HCT116 (cell line): Measurements from ENCODE around the gene LAMB4. TPM values are rescaled to one million over a fixed set of nuclear protein-coding genes. Genes with fewer than 3 reads are reported as not detected.
A peak's percentile ranks its signal among the peaks of the same experiment; 100 is the strongest.

Source experiments
- ATAC-seq: fragments of 200-7000 bp; cut with Tn5 transposase; 2 replicates; pipeline ENCODE4 v1.9.1; 2020; ENCODE audit warnings: mild to moderate bottlenecking, moderate library complexity
- BruUV-seq: library from RNA; stranded (reverse); fragments of 400-500 nt; replicated peaks from 2 replicates; lab custom pipeline; 2021; lab: Mats Ljungman, UMichigan
- CTCF ChIA-PET: fragments of 300-600 bp; sonication (Branson Sonifier 250); formaldehyde crosslinking; loops from one replicate; lab custom pipeline; 2021; ENCODE audit warnings: antibody characterized with exemption; lab: Charles Lee
- POLR2A ChIA-PET: fragments of 300-600, 350-600 bp; sonication (Branson Sonifier 250); formaldehyde crosslinking; loops from one replicate; lab custom pipeline; 2021; ENCODE audit warnings: antibody characterized with exemption; lab: Charles Lee
- RAD21 ChIA-PET, 2 experiments: fragments of 300-600 bp; sonication (Branson Sonifier 250); formaldehyde crosslinking; loops; one replicate each; lab custom pipeline; 2023; ENCODE audit warnings: low total read pairs in 2 of 2; ENCODE audit not compliant: uncharacterized antibody in 2 of 2, unreplicated experiment in 2 of 2, low non-redundant PET in 1 of 2; lab: Charles Lee
- DNase-seq: peaks from one replicate; pipeline ENCODE4 v3.0.0-alpha.2; 2010; ENCODE audit warnings: low read depth, low spot score
- H2AFZ ChIP-seq: fragments of 200-600 bp; shearing (Covaris generic), sonication (generic); 2 replicates; pipeline ENCODE4 v1.6.1; 2017; ENCODE audit warnings: low read depth, mixed run types, mixed read lengths, antibody characterized with exemption, low read length; ENCODE audit not compliant: poor library complexity, severe bottlenecking
- H3K27ac ChIP-seq: 2 replicates; pipeline ENCODE4 v1.5.1; 2012; ENCODE audit warnings: low read depth, low read length
- H3K27me3 ChIP-seq: fragments of 200-600 bp; sonication (generic); 2 replicates; pipeline ENCODE4 v1.6.1; 2016; ENCODE audit warnings: mixed run types, low read length, mixed read lengths; ENCODE audit not compliant: insufficient read depth
- H3K36me3 ChIP-seq, 2 experiments: fragments of 200-500 bp in 1 of 2; fragments of 200-600 bp in 1 of 2; sonication (Bioruptor generic) in 1 of 2; sonication (generic) in 1 of 2; 2 replicates each; pipeline versions ENCODE4 v1.5.1 to v1.6.1; 2014 to 2016; ENCODE audit warnings: low read length in 2 of 2, inconsistent platforms in 1 of 2, mixed read lengths in 1 of 2, mixed run types in 1 of 2; ENCODE audit not compliant: insufficient read depth in 2 of 2, control insufficient read depth in 1 of 2
- H3K4me1 ChIP-seq, 2 experiments: fragments of 200-600 bp in 1 of 2; sonication (generic) in 1 of 2; 2 replicates each; pipeline versions ENCODE4 v1.5.1 to v1.6.1; 2012 to 2017; ENCODE audit warnings: low read length in 2 of 2, inconsistent platforms in 1 of 2, mild to moderate bottlenecking in 1 of 2, mixed read lengths in 1 of 2, mixed run types in 1 of 2, moderate library complexity in 1 of 2; ENCODE audit not compliant: insufficient read depth in 2 of 2, control insufficient read depth in 1 of 2
- H3K4me2 ChIP-seq: fragments of 200-600 bp; sonication (generic); 2 replicates; pipeline ENCODE4 v1.6.1; 2017; ENCODE audit warnings: mixed run types, low read length, mixed read lengths
- H3K4me3 ChIP-seq, 2 experiments: fragments of 200-600 bp in 1 of 2; sonication (generic) in 1 of 2; replicated peaks in 1 of 2; 2 replicates each; pipeline ENCODE4 v1.5.1; 2011 to 2016; ENCODE audit warnings: low read length in 2 of 2, control low read depth in 1 of 2, low read depth in 1 of 2, mild to moderate bottlenecking in 1 of 2, mixed read lengths in 1 of 2, mixed run types in 1 of 2
- H3K79me2 ChIP-seq: fragments of 200-600 bp; sonication (generic); 2 replicates; pipeline ENCODE4 v1.6.1; 2017; ENCODE audit warnings: mild to moderate bottlenecking, mixed run types, low read length, moderate library complexity, mixed read lengths; ENCODE audit not compliant: insufficient read depth
- H3K9ac ChIP-seq: fragments of 200-600 bp; sonication (generic); 2 replicates; pipeline ENCODE4 v1.6.1; 2016; ENCODE audit warnings: low read length, mixed read lengths
- H3K9me2 ChIP-seq: fragments of 200-600 bp; sonication (generic), shearing (Covaris generic); 2 replicates; pipeline ENCODE4 v1.6.1; 2017; ENCODE audit warnings: mixed run types, mild to moderate bottlenecking, moderate library complexity; ENCODE audit not compliant: insufficient read depth
- H3K9me3 ChIP-seq, 2 experiments: fragments of 200-500 bp in 1 of 2; fragments of 200-600 bp in 1 of 2; sonication (Bioruptor generic) in 1 of 2; sonication (generic) in 1 of 2; 2 replicates each; pipeline ENCODE4 v1.6.1; 2014 to 2017; ENCODE audit warnings: low read length in 2 of 2, mixed read lengths in 2 of 2, inconsistent platforms in 1 of 2, low read depth in 1 of 2, mild to moderate bottlenecking in 1 of 2, mixed run types in 1 of 2, moderate library complexity in 1 of 2; ENCODE audit not compliant: control insufficient read depth in 1 of 2, insufficient read depth in 1 of 2
- H4K20me1 ChIP-seq: fragments of 200-600 bp; sonication (generic), shearing (Covaris generic); 2 replicates; pipeline ENCODE4 v1.6.1; 2017; ENCODE audit warnings: mixed run types, mild to moderate bottlenecking, moderate library complexity; ENCODE audit not compliant: insufficient read depth
- EGR1 ChIP-seq: IDR thresholded peaks from 2 replicates; pipeline ENCODE4 v1.6.1; 2012; ENCODE audit warnings: low read depth
- EZH2 ChIP-seq: fragments of 200-600 bp; sonication (generic); IDR thresholded peaks from 2 replicates; pipeline ENCODE4 v1.6.1; 2017; ENCODE audit warnings: antibody characterized with exemption, mixed run types
- FOSL1 ChIP-seq: IDR thresholded peaks from 2 replicates; pipeline ENCODE4 v1.6.1; 2012; ENCODE audit warnings: low read depth
- POLR2A ChIP-seq: IDR thresholded peaks from 2 replicates; pipeline ENCODE4 v1.7.0; 2011; ENCODE audit warnings: borderline replicate concordance; ENCODE audit not compliant: insufficient read depth, insufficient read length; ENCODE audit errors: extremely low read depth
- SIN3A ChIP-seq: IDR thresholded peaks from 2 replicates; pipeline ENCODE4 v1.6.1; 2012; ENCODE audit warnings: low read depth
- SP1 ChIP-seq: IDR thresholded peaks from 2 replicates; pipeline ENCODE4 v1.6.1; 2012; ENCODE audit warnings: low read depth
- YY1 ChIP-seq: IDR thresholded peaks from 2 replicates; pipeline ENCODE4 v1.6.1; 2011; ENCODE audit warnings: low read length, low read depth, moderate library complexity, mild to moderate bottlenecking; ENCODE audit not compliant: insufficient replicate concordance; ENCODE audit errors: extremely low read depth
- ZFX ChIP-seq: fragments of 450-650 bp; IDR thresholded peaks from 2 replicates; pipeline ENCODE4 v1.6.1; 2017
- intact Hi-C: fragments of 100-400 bp; cut with micrococcal nuclease; formaldehyde crosslinking; loops from 2 replicates; pipeline ENCODE4 v1.10.0; 2022
- total RNA-seq: library from RNA; stranded (reverse); gene quantifications from one replicate; pipeline ENCODE4 v1.2.1, GENCODE V29; 2021; ENCODE audit not compliant: unreplicated experiment
- TF ChIP-seq, protein P1 (sequence below): IDR thresholded peaks from 2 replicates; pipeline ENCODE4 v1.6.1; 2011; ENCODE audit warnings: mild to moderate bottlenecking, low read length, moderate library complexity; ENCODE audit not compliant: insufficient replicate concordance; ENCODE audit errors: extremely low read depth

The LAMB4 gene
- total RNA-seq, 1 experiment from 2014 or later: not detected

DNA sequence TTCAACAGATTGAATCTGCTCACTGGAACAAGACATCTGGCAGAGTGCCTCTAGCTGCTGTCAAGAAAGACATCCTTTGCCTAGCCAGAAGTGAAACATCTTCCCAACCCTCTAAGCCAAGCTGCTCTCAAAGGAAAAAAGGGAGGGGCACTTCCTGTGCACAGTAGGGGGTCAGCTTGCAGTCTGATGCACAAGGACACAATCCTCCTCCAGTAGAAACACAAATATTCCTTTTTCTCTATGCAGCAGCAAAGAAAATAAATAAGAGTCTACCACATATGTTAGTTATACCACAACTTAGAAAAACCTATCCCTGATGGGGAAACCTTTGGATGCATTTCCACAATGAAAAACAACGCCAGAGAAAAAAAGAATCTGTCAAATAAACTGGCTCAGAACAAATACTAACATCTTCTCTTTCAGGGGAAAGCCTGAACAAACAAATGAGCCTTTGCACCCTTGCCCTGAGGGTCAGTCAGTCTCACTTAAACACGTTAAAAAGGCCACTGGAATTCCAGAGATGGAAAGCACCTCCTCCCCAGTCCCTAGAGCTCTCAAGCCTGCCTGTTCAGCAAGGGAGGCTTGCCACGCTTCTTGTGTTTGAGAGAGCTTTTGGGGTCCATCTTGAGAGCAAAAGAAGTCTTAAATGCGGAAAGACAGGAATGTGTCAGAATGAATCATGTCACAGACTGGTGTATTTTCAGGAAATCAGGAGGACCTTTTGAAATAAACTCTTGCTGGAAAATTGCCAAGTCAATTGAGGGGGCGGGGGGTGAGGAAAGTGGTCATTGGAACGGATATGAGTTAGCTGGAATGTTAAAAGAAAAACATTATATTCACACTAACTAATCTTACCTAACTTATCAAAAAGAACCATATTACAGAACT, 134.7 kb downstream of the LAMB4 start:
- H4K20me1 ChIP-seq: no peaks in the 10 kb centered on the region
- CTCF ChIA-PET: interaction anchor here (1.1 kb wide), 1 partner anchor 21 kb away, joined by 3 read pairs; no protein-coding TSS in a partner anchor
- TF ChIP-seq POLR2A (no peak), FOSL1 (peak; percentile 24), EGR1 (peak; percentile 71), SP1 (peak; percentile 4; the same call in 1 of the 2 replicates), SIN3A (no peak), ZFX (no peak), EZH2 (no peak), YY1 (no peak)
- TF ChIP-seq, protein P1, sequence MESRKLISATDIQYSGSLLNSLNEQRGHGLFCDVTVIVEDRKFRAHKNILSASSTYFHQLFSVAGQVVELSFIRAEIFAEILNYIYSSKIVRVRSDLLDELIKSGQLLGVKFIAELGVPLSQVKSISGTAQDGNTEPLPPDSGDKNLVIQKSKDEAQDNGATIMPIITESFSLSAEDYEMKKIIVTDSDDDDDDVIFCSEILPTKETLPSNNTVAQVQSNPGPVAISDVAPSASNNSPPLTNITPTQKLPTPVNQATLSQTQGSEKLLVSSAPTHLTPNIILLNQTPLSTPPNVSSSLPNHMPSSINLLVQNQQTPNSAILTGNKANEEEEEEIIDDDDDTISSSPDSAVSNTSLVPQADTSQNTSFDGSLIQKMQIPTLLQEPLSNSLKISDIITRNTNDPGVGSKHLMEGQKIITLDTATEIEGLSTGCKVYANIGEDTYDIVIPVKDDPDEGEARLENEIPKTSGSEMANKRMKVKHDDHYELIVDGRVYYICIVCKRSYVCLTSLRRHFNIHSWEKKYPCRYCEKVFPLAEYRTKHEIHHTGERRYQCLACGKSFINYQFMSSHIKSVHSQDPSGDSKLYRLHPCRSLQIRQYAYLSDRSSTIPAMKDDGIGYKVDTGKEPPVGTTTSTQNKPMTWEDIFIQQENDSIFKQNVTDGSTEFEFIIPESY: no peak
- TF ChIP-seq, all 23 proteins: peak for 3
- Histone ChIP-seq H3K9ac (no peak overlapping the region), H2AFZ (no peak overlapping the region), H3K4me1 (peaks cover 27 to 36% of the 10 kb centered on the region in 2 experiments), H3K4me2 (peak overlapping the region; percentile 54), H3K27me3 (no peaks in the 10 kb centered on the region), H3K9me2 (no peaks in the 10 kb centered on the region), H3K9me3 (no peaks in the 10 kb centered on the region), H3K36me3 (no peaks in the 10 kb centered on the region), H3K4me3 (peak overlapping the region in 1 of 2 experiments; percentile 1; a peak in 1 of 4 replicates), H3K79me2 (no peaks in the 10 kb centered on the region), H3K27ac (peak overlapping the region; percentile 27; the same call in 1 of the 2 replicates)
- intact Hi-C loops: no loop called here
- POLR2A ChIA-PET: interaction anchor here (0.8 kb wide), 1 partner anchor 21 kb away, joined by 4 read pairs; no protein-coding TSS in a partner anchor
- DNase-seq (no peak), ATAC-seq (peak; percentile 57)
- RAD21 ChIA-PET: no interaction called here
- BruUV-seq: no TSS peak
